Astrocyte (in vitro differentiated cells and primary cell): ENCODE data around the gene L3MBTL1. TPM values are rescaled to one million over a fixed set of nuclear protein-coding genes. Genes with fewer than 3 reads are reported as not detected.

ENCODE experiments used
- DNase-seq: peaks from one replicate; pipeline ENCODE4 v3.0.0-alpha.2; 2010; ENCODE audit warnings: low read depth
- FAIRE-seq: peaks from 2 replicates; lab custom pipeline; 2011; peaks lifted over from hg19 to GRCh38; lab: Jason Lieb, UNC
- H2AFZ ChIP-seq: 2 replicates; pipeline ENCODE4 v1.6.0; 2012; ENCODE audit warnings: low read depth, low read length, inconsistent platforms
- H3K27ac ChIP-seq: 2 replicates; pipeline ENCODE4 v1.5.1; 2011; ENCODE audit warnings: low read depth, low read length, inconsistent platforms
- H3K27me3 ChIP-seq: 2 replicates; pipeline ENCODE4 v1.6.0; 2011; ENCODE audit warnings: low read length, inconsistent platforms; ENCODE audit not compliant: insufficient read depth
- H3K36me3 ChIP-seq: 2 replicates; pipeline ENCODE4 v1.5.1; 2011; ENCODE audit warnings: low read length, inconsistent platforms; ENCODE audit not compliant: insufficient read depth
- H3K4me1 ChIP-seq: 2 replicates; pipeline ENCODE4 v1.5.1; 2011; ENCODE audit warnings: low read length, inconsistent platforms; ENCODE audit not compliant: insufficient read depth
- H3K4me2 ChIP-seq: 2 replicates; pipeline ENCODE4 v1.6.0; 2012; ENCODE audit warnings: low read length, inconsistent platforms
- H3K4me3 ChIP-seq: 2 replicates; pipeline ENCODE4 v1.5.1; 2011; ENCODE audit warnings: low read depth, mild to moderate bottlenecking, low read length, inconsistent platforms; ENCODE audit not compliant: insufficient read depth
- H3K79me2 ChIP-seq: 2 replicates; pipeline ENCODE4 v1.6.0; 2012; ENCODE audit warnings: mild to moderate bottlenecking, low read length, inconsistent platforms; ENCODE audit not compliant: insufficient read depth
- H3K9ac ChIP-seq: 2 replicates; pipeline ENCODE4 v1.6.0; 2012; ENCODE audit warnings: mild to moderate bottlenecking, low read length, inconsistent platforms
- H3K9me3 ChIP-seq: 2 replicates; pipeline ENCODE4 v1.5.1; 2012; ENCODE audit warnings: low read depth, mild to moderate bottlenecking, low read length, inconsistent platforms; ENCODE audit not compliant: insufficient read depth
- H4K20me1 ChIP-seq: 2 replicates; pipeline ENCODE4 v1.6.0; 2012; ENCODE audit warnings: low read length, inconsistent platforms; ENCODE audit not compliant: insufficient read depth
- H3K27ac Mint-ChIP-seq: one replicate; pipeline ENCODE4 v1.8.0; 2021; ENCODE audit warnings: mild to moderate bottlenecking, mixed read lengths; ENCODE audit not compliant: unreplicated experiment
- H3K27me3 Mint-ChIP-seq: one replicate; pipeline ENCODE4 v1.8.0; 2021; ENCODE audit warnings: low read depth, mixed read lengths; ENCODE audit not compliant: unreplicated experiment
- H3K36me3 Mint-ChIP-seq: one replicate; pipeline ENCODE4 v1.8.0; 2021; ENCODE audit warnings: low read depth, mixed read lengths; ENCODE audit not compliant: unreplicated experiment
- H3K4me1 Mint-ChIP-seq: one replicate; pipeline ENCODE4 v1.8.0; 2021; ENCODE audit warnings: low read depth, mixed read lengths; ENCODE audit not compliant: unreplicated experiment
- H3K4me3 Mint-ChIP-seq: one replicate; pipeline ENCODE4 v1.8.0; 2021; ENCODE audit warnings: mild to moderate bottlenecking, moderate library complexity, mixed read lengths; ENCODE audit not compliant: unreplicated experiment
- H3K9me3 Mint-ChIP-seq: one replicate; pipeline ENCODE4 v1.8.0; 2021; ENCODE audit warnings: mild to moderate bottlenecking, mixed read lengths; ENCODE audit not compliant: unreplicated experiment
- CTCF ChIP-seq: IDR thresholded peaks from 2 replicates; pipeline ENCODE4 v1.5.1; 2011; ENCODE audit warnings: low read depth, mild to moderate bottlenecking, inconsistent platforms, low read length, moderate library complexity; ENCODE audit not compliant: insufficient read depth
- EZH2 ChIP-seq: IDR thresholded peaks from 2 replicates; pipeline ENCODE4 v1.6.1; 2012; ENCODE audit warnings: mild to moderate bottlenecking, low read length, inconsistent platforms; ENCODE audit not compliant: insufficient read depth
- total RNA-seq: library from RNA; stranded (reverse); gene quantifications from 2 replicates; pipeline ENCODE4 v1.2.1, GENCODE V29; 2021

Gene L3MBTL1
- total RNA-seq, 1 donor from 2014 or later = 13.0 TPM

- Mint-ChIP-seq H3K4me3 (no peak overlapping the region), H3K36me3 (peaks cover 14% of the 10 kb centered on the region), H3K4me1 (peaks cover 2% of the 10 kb centered on the region), H3K27ac (no peak overlapping the region), H3K27me3 (peaks cover 5% of the 10 kb centered on the region), H3K9me3 (peaks cover 2% of the 10 kb centered on the region)
- H3K9me3 ChIP-seq = no peaks in the 10 kb centered on the region
- no peak overlapping the region for H3K9ac ChIP-seq
- H3K27ac ChIP-seq = no peak overlapping the region
- FAIRE-seq (no peak), DNase-seq (no peak)
- H3K27me3 ChIP-seq = no peaks in the 10 kb centered on the region
- H2AFZ ChIP-seq = no peak overlapping the region
- no peaks in the 10 kb centered on the region for H3K4me1 ChIP-seq
- H3K4me2 ChIP-seq = no peak overlapping the region
- no peaks in the 10 kb centered on the region for H3K79me2 ChIP-seq
- no peak for TF ChIP-seq CTCF
- TF ChIP-seq EZH2 = no peak
- no peaks in the 10 kb centered on the region for H3K36me3 ChIP-seq
- H3K4me3 ChIP-seq = no peak overlapping the region
- H4K20me1 ChIP-seq = peaks cover 7% of the 10 kb centered on the region
Observed at GRCh38 chr20:43536041-43536816, 28.7 kb downstream of the L3MBTL1 start.

- no peak for DNase-seq
- H3K36me3 ChIP-seq = no peaks in the 10 kb centered on the region
- H2AFZ ChIP-seq = no peak overlapping the region
- Mint-ChIP-seq H3K9me3 (peaks cover 2% of the 10 kb centered on the region), H3K4me3 (no peak overlapping the region), H3K27ac (no peak overlapping the region), H3K36me3 (peaks cover 14% of the 10 kb centered on the region), H3K4me1 (peaks cover 2% of the 10 kb centered on the region), H3K27me3 (peaks cover 5% of the 10 kb centered on the region)
- H3K9ac ChIP-seq = no peak overlapping the region
- H3K9me3 ChIP-seq = no peaks in the 10 kb centered on the region
- H3K79me2 ChIP-seq = no peaks in the 10 kb centered on the region
- H4K20me1 ChIP-seq = peaks cover 7% of the 10 kb centered on the region
- no peak for FAIRE-seq
- H3K4me2 ChIP-seq = no peak overlapping the region
- no peak overlapping the region for H3K4me3 ChIP-seq
- no peak overlapping the region for H3K27ac ChIP-seq
- no peaks in the 10 kb centered on the region for H3K27me3 ChIP-seq
- no peaks in the 10 kb centered on the region for H3K4me1 ChIP-seq
- TF ChIP-seq EZH2 (no peak), CTCF (no peak)
Observed at GRCh38 chr20:43536817-43537440, 29.4 kb downstream of the L3MBTL1 start.
